Erythroblast (primary cell): ENCODE data around the gene CHST4.

ENCODE experiments used
- GATA1 ChIP-seq: IDR thresholded peaks from 2 replicates; pipeline ENCODE4 v1.6.1; 2011; ENCODE audit warnings: low read depth, mild to moderate bottlenecking, control low read depth, low read length, moderate library complexity
- POLR2A ChIP-seq: IDR thresholded peaks from 2 replicates; pipeline ENCODE4 v1.6.1; 2011; ENCODE audit warnings: mild to moderate bottlenecking, low read length

DNA sequence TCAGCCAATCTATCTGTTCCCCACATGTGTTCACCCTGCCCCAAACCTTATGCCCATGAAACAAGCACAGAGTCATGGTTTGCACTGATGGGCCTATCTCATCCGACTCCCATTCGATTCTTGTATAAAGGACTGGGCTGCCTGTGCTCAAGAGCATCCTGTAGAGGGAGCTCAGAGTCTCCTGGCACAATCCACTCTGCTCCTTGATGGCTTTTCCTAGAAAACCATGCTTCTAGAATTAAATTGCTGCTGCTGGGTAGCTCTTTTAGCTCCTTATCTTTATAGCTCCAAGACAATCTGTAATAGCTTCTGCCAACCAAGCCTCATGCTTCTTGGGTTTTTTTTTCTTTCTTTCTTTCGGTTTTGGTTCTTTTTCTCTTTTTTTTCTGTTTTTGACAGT is 46.8 kb upstream of the CHST4 start:
- TF ChIP-seq POLR2A = no peak
- TF ChIP-seq GATA1 = no peak
